Lung (tissue), 12 donors: ENCODE measurements around the gene SLC5A2. TPM values are rescaled to one million over a fixed set of nuclear protein-coding genes. Genes with fewer than 3 reads are reported as not detected.
"Not testable (repeated sequence)": the region's sequence is repeated elsewhere in the genome, so short reads cannot be mapped to it uniquely, and the experiment has no call there.

Experiments
- ATAC-seq: fragments of 200-7000 bp; cut with Tn5 transposase; one replicate; pipeline ENCODE4 v1.9.1; 2020; ENCODE audit warnings: moderate number of reproducible peaks; ENCODE audit not compliant: insufficient read depth, low FRiP score
- DNase-seq, 3 donors: peaks; one replicate each; pipeline ENCODE4 v3.0.0-alpha.2; 2013 to 2017
- H3K27ac ChIP-seq, 2 donors: one replicate each; pipeline ENCODE4 v1.5.1; 2013; ENCODE audit warnings: mild to moderate bottlenecking in 2 of 2, moderate library complexity in 2 of 2, control low read depth in 1 of 2, inconsistent platforms in 1 of 2, low read depth in 1 of 2, low read length in 1 of 2
- H3K27me3 ChIP-seq, 3 donors: one replicate each; pipeline ENCODE4 v1.5.1; 2013; ENCODE audit warnings: low read length in 2 of 3; ENCODE audit not compliant: control insufficient read depth in 3 of 3, insufficient read depth in 3 of 3
- H3K36me3 ChIP-seq, 4 donors: one replicate each; pipeline ENCODE4 v1.5.1; 2013; ENCODE audit warnings: low read length in 4 of 4, mild to moderate bottlenecking in 1 of 4, moderate library complexity in 1 of 4; ENCODE audit not compliant: control insufficient read depth in 4 of 4, insufficient read depth in 4 of 4
- H3K4me1 ChIP-seq, 5 donors: one replicate each; pipeline ENCODE4 v1.5.1; 2013; ENCODE audit warnings: low read length in 5 of 5, mild to moderate bottlenecking in 2 of 5, moderate library complexity in 1 of 5; ENCODE audit not compliant: control insufficient read depth in 5 of 5, insufficient read depth in 5 of 5
- H3K4me3 ChIP-seq: one replicate; pipeline ENCODE4 v1.5.1; 2013; ENCODE audit warnings: mild to moderate bottlenecking, control low read depth, moderate library complexity
- H3K9ac ChIP-seq, 2 donors: one replicate each; pipeline ENCODE4 v1.5.1; 2013; ENCODE audit warnings: low read length in 2 of 2, control low read depth in 1 of 2; ENCODE audit not compliant: insufficient read depth in 1 of 2
- H3K9me3 ChIP-seq, 4 donors: one replicate each; pipeline ENCODE4 v1.5.1; 2013; ENCODE audit warnings: low read length in 3 of 4, mild to moderate bottlenecking in 1 of 4, moderate library complexity in 1 of 4; ENCODE audit not compliant: control insufficient read depth in 4 of 4, insufficient read depth in 3 of 4
- CTCF ChIP-seq: IDR thresholded peaks from 2 replicates; pipeline ENCODE4 v1.5.1; 2012; ENCODE audit warnings: mild to moderate bottlenecking; ENCODE audit errors: control extremely low read depth, extremely low read depth
- WGBS, 2 donors: extraction: QIAGEN DNeasy Blood & Tissue Kit; methylation state at CpG; one replicate each; pipeline ENCODE4 v1.1.7; 2013; 5-methylcytosine and 5-hydroxymethylcytosine counted together
- polyA plus RNA-seq, 2 donors: library from polyadenylated mRNA; stranded (reverse); fragments of 200-250 nt; gene quantifications; one replicate each; pipeline ENCODE4 v1.2.1, GENCODE V29; 2013
- total RNA-seq, 2 donors: library from RNA; depleted of rRNA in 1 of 2; stranded (reverse); fragments of >200 nt in 1 of 2; gene quantifications; one replicate each; pipeline ENCODE4 v1.2.1, GENCODE V29; 2014 to 2021
- donor health status: control.
- donor health status: control.
- donor health status: Bipolar disorder and iron deficiency.
- donor health status: healthy.
- donor health status: DM: yes; HTN: yes; CAD: no.

SLC5A2 gene
- total and polyA plus RNA-seq, 4 donors: 0.85 to 3.1 (median 2.3) TPM

- no peak for DNase-seq
- ATAC-seq: no peak
These were observed 3.2 kb upstream of the SLC5A2 start for GRCh38 chr16:31479751-31480150.

GRCh38 chr16:31480851-31481536 is 1.9 kb upstream of the SLC5A2 start:
- H3K36me3 ChIP-seq: peaks cover 0 to 8% (median 5%) of the 10 kb centered on the region in 4 donors
- H3K27me3 ChIP-seq: no peaks in the 10 kb centered on the region
- H3K27ac ChIP-seq: peak overlapping the region in 1 of 2 donors; percentile 41
- TF ChIP-seq CTCF: no peak
- no peak overlapping the region for H3K9ac ChIP-seq
- DNase-seq: peak; percentile 35 to 57 (median 50)
- 22 to 29% methylated on average over 7 of the region's 7 CpGs for WGBS, 2 donors
- H3K4me1 ChIP-seq: peaks cover 0 to 11% (median 3%) of the 10 kb centered on the region in 5 donors
- no peak overlapping the region for H3K4me3 ChIP-seq
- no peak for ATAC-seq
- no peaks in the 10 kb centered on the region for H3K9me3 ChIP-seq

More at GRCh38 chr16:31479751-31480150, 3.2 kb upstream of the SLC5A2 start:
- Histone ChIP-seq H3K36me3 (peaks cover 1 to 14% (median 11%) of the 10 kb centered on the region in 4 donors), H3K4me1 (peaks cover 0 to 5% (median 1%) of the 10 kb centered on the region in 5 donors), H3K27ac (no peak overlapping the region), H3K4me3 (no peak overlapping the region), H3K9ac (no peak overlapping the region), H3K9me3 (no peaks in the 10 kb centered on the region), H3K27me3 (no peaks in the 10 kb centered on the region)
- TF ChIP-seq CTCF: no peak
- WGBS, 2 donors: 77 to 93% methylated on average over 9 of the region's 9 CpGs

GRCh38 chr16:31484048-31484447 is 1.1 kb downstream of the SLC5A2 start:
- not testable (repeated sequence) for H3K27ac ChIP-seq, H3K36me3 ChIP-seq, H3K9me3 ChIP-seq, H3K4me3 ChIP-seq, H3K27me3 ChIP-seq, H3K9ac ChIP-seq, ATAC-seq, DNase-seq
- peaks cover 0 to 23% (median 11%) of the 10 kb centered on the region in 5 donors for H3K4me1 ChIP-seq
- WGBS, 2 donors: 91 to 98% methylated on average over 4 of the region's 4 CpGs

- 47 to 59% methylated on average over 14 of the region's 14 CpGs for WGBS, 2 donors
These were observed 1.7 kb downstream of the SLC5A2 start for GRCh38 chr16:31484491-31485171.

More at GRCh38 chr16:31484491-31485171, 1.7 kb downstream of the SLC5A2 start:
- ATAC-seq: peak; percentile 74
- Histone ChIP-seq H3K9me3 (no peaks in the 10 kb centered on the region), H3K9ac (no peak overlapping the region), H3K4me3 (no peak overlapping the region), H3K36me3 (peaks cover 0 to 1% (median 0%) of the 10 kb centered on the region in 4 donors), H3K27me3 (no peaks in the 10 kb centered on the region), H3K27ac (peak overlapping the region in 1 of 2 donors; percentile 44), H3K4me1 (peaks cover 0 to 23% (median 11%) of the 10 kb centered on the region in 5 donors)
- no peak for TF ChIP-seq CTCF
- DNase-seq: peak; percentile 46 to 72 (median 70)
